ENCODE measurements around the gene SLC22A31.

SLC22A31 gene

GRCh38 chr16:89209522-89210044 lies 9.2 kb upstream of the SLC22A31 start (continued):
- TF ChIP-seq, protein P1, sequence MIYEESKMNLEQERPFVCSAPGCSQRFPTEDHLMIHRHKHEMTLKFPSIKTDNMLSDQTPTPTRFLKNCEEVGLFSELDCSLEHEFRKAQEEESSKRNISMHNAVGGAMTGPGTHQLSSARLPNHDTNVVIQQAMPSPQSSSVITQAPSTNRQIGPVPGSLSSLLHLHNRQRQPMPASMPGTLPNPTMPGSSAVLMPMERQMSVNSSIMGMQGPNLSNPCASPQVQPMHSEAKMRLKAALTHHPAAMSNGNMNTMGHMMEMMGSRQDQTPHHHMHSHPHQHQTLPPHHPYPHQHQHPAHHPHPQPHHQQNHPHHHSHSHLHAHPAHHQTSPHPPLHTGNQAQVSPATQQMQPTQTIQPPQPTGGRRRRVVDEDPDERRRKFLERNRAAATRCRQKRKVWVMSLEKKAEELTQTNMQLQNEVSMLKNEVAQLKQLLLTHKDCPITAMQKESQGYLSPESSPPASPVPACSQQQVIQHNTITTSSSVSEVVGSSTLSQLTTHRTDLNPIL (CRISPR knock-in tag; IDR thresholded peaks at IDR 0.05; ENCODE audit: low read depth) = no peak
- TF ChIP-seq ZC3H10 (CRISPR knock-in tag; IDR thresholded peaks at IDR 0.05) = no peak
- no peak for TF ChIP-seq BACH2 (CRISPR knock-in tag; IDR thresholded peaks at IDR 0.05; ENCODE audit: borderline replicate concordance)
- TF ChIP-seq CSDC2 (CRISPR knock-in tag; IDR thresholded peaks at IDR 0.05) = no peak
- no peak for TF ChIP-seq GLIS3 (CRISPR knock-in tag; IDR thresholded peaks at IDR 0.05)
- no peak for TF ChIP-seq ZNF70 (CRISPR knock-in tag; IDR thresholded peaks at IDR 0.05)
- TF ChIP-seq ESRRG (CRISPR knock-in tag; IDR thresholded peaks at IDR 0.05) = no peak
- TF ChIP-seq ZFP3 (CRISPR knock-in tag; IDR thresholded peaks at IDR 0.05) = no peak

DNA sequence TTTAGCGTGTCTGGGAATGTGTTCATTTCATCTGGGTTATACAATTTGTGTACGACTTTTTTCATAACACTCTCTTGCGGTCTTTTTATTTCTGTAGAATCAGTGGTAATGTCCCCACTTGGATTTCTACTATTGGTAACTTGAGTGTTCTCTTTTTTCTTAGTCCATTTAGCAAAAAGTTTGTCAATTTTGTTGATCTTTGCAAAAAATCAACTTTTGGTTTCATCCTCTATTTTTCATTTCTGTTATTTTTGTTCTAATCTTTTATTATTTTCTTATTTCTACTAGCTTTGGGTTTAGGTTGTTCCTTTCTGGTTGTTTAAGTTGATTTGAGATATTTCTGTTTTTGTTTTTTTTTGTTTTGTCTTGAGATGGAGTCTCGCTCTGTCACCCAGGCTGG lies 7.7 kb upstream of the SLC22A31 start:
- ATAC-seq = no peak
- TF ChIP-seq, protein P2, sequence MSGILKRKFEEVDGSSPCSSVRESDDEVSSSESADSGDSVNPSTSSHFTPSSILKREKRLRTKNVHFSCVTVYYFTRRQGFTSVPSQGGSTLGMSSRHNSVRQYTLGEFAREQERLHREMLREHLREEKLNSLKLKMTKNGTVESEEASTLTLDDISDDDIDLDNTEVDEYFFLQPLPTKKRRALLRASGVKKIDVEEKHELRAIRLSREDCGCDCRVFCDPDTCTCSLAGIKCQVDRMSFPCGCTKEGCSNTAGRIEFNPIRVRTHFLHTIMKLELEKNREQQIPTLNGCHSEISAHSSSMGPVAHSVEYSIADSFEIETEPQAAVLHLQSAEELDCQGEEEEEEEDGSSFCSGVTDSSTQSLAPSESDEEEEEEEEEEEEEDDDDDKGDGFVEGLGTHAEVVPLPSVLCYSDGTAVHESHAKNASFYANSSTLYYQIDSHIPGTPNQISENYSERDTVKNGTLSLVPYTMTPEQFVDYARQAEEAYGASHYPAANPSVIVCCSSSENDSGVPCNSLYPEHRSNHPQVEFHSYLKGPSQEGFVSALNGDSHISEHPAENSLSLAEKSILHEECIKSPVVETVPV (CRISPR knock-in tag; IDR thresholded peaks at IDR 0.05) = no peak
- TF ChIP-seq PATZ1 (CRISPR knock-in tag; IDR thresholded peaks at IDR 0.05; ENCODE audit: borderline replicate concordance) (no peak), ZNF8 (CRISPR knock-in tag; IDR thresholded peaks at IDR 0.05) (no peak), POU6F1 (CRISPR knock-in tag; IDR thresholded peaks at IDR 0.05; ENCODE audit: borderline replicate concordance, low read depth) (no peak), SNAI2 (CRISPR knock-in tag; IDR thresholded peaks at IDR 0.05) (no peak), TOX (CRISPR knock-in tag; IDR thresholded peaks at IDR 0.05; ENCODE audit: borderline replicate concordance) (no peak), ZFP30 (CRISPR knock-in tag; IDR thresholded peaks at IDR 0.05) (no peak), RARB (CRISPR knock-in tag; IDR thresholded peaks at IDR 0.05) (no peak)
- TF ChIP-seq, protein P1 (CRISPR knock-in tag; IDR thresholded peaks at IDR 0.05; ENCODE audit: low read depth) = no peak

- TF ChIP-seq, protein P1 (CRISPR knock-in tag; IDR thresholded peaks at IDR 0.05; ENCODE audit: low read depth) = no peak
- TF ChIP-seq ZC3H10 (CRISPR knock-in tag; IDR thresholded peaks at IDR 0.05) = no peak
- ATAC-seq = no peak
Observed at GRCh38 chr16:89202422-89203215, 2.3 kb upstream of the SLC22A31 start.
